D341Med (cell line): ENCODE results near the gene GRM4.

Source experiments
- DNase-seq: peaks from one replicate; pipeline ENCODE4 v3.0.0; 2012; ENCODE audit warnings: low spot score

The GRM4 gene

GRCh38 chr6:34082864-34083626 is 62.8 kb downstream of the GRM4 start:
- DNase-seq = no peak

- DNase-seq = no peak
These were observed 63.5 kb downstream of the GRM4 start for GRCh38 chr6:34082348-34082747.

- DNase-seq = no peak
These were observed 65.5 kb downstream of the GRM4 start for GRCh38 chr6:34080357-34080756.

GRCh38 chr6:34079899-34080298 is 66.0 kb downstream of the GRM4 start:
- DNase-seq = no peak

- no peak for DNase-seq
These were observed 70.0 kb downstream of the GRM4 start for GRCh38 chr6:34075906-34076305.

- no peak for DNase-seq
These were observed 71.7 kb downstream of the GRM4 start for GRCh38 chr6:34074064-34074742.

GRCh38 chr6:34073540-34073939 is 72.3 kb downstream of the GRM4 start:
- DNase-seq = no peak

- DNase-seq = no peak
These were observed 73.2 kb downstream of the GRM4 start for GRCh38 chr6:34072727-34073126.

- no peak for DNase-seq
These were observed 74.0 kb downstream of the GRM4 start for GRCh38 chr6:34071884-34072379.

- no peak for DNase-seq
These were observed 74.6 kb downstream of the GRM4 start for GRCh38 chr6:34071136-34071883.

GRCh38 chr6:34070315-34071135 is 75.4 kb downstream of the GRM4 start:
- DNase-seq = no peak

GRCh38 chr6:34068462-34069044 is 77.3 kb downstream of the GRM4 start:
- DNase-seq = no peak

- peak; percentile 63 for DNase-seq
These were observed 78.1 kb downstream of the GRM4 start for GRCh38 chr6:34067814-34068213.

GRCh38 chr6:34066772-34067770 is 78.8 kb downstream of the GRM4 start:
- DNase-seq = no peak

GRCh38 chr6:34066218-34066571 is 79.7 kb downstream of the GRM4 start:
- DNase-seq = no peak

- no peak for DNase-seq
These were observed 80.2 kb downstream of the GRM4 start for GRCh38 chr6:34065466-34066217.

- DNase-seq = no peak
These were observed 81.2 kb downstream of the GRM4 start for GRCh38 chr6:34064675-34065074.

- DNase-seq = no peak
These were observed 82.2 kb downstream of the GRM4 start for GRCh38 chr6:34063651-34064050.

GRCh38 chr6:34062815-34063214 is 83.1 kb downstream of the GRM4 start:
- DNase-seq = no peak

GRCh38 chr6:34062156-34062555 is 83.7 kb downstream of the GRM4 start:
- no peak for DNase-seq
